Measurements from ENCODE around the gene AMPD2. TPM values are rescaled to one million over a fixed set of nuclear protein-coding genes. Genes with fewer than 3 reads are reported as not detected.

Gene AMPD2
- total RNA-seq, 1 donor from 2014 or later, result 91.6 TPM

- peak; percentile 66 for DNase-seq (ENCODE audit: low spot score, unreplicated experiment)
- peak overlapping the region; percentile 94 for H3K27ac Mint-ChIP-seq
- H3K27me3 Mint-ChIP-seq, result peaks cover 6% of the 10 kb centered on the region
- H3K36me3 Mint-ChIP-seq (ENCODE audit: insufficient read depth), result no peaks in the 10 kb centered on the region
- H3K9me3 Mint-ChIP-seq (ENCODE audit: low read depth), result no peaks in the 10 kb centered on the region
- TF ChIP-seq CTCF (IDR thresholded peaks at IDR 0.05; ENCODE audit: unreplicated experiment), result no peak
- H3K4me1 Mint-ChIP-seq (ENCODE audit: low read depth), result peaks cover 35% of the 10 kb centered on the region
- H3K4me3 Mint-ChIP-seq (ENCODE audit: low read depth), result peak overlapping the region; percentile 95
Observed at GRCh38 chr1:109620841-109621286, 1.2 kb downstream of the AMPD2 start.

GRCh38 chr1:109621379-109622136 lies 1.9 kb downstream of the AMPD2 start:
- H3K27me3 Mint-ChIP-seq, result peaks cover 3% of the 10 kb centered on the region
- TF ChIP-seq CTCF (IDR thresholded peaks at IDR 0.05; ENCODE audit: unreplicated experiment), result no peak
- no peak for DNase-seq (ENCODE audit: low spot score, unreplicated experiment)
- peak overlapping the region; percentile 95 for H3K4me3 Mint-ChIP-seq (ENCODE audit: low read depth)
- H3K9me3 Mint-ChIP-seq (ENCODE audit: low read depth), result no peaks in the 10 kb centered on the region
- H3K36me3 Mint-ChIP-seq (ENCODE audit: insufficient read depth), result no peaks in the 10 kb centered on the region
- peaks cover 30% of the 10 kb centered on the region for H3K4me1 Mint-ChIP-seq (ENCODE audit: low read depth)
- H3K27ac Mint-ChIP-seq, result no peak overlapping the region

- peak overlapping the region; percentile 95 for H3K4me3 Mint-ChIP-seq (ENCODE audit: low read depth)
- no peaks in the 10 kb centered on the region for H3K9me3 Mint-ChIP-seq (ENCODE audit: low read depth)
- H3K4me1 Mint-ChIP-seq (ENCODE audit: low read depth), result peaks cover 28% of the 10 kb centered on the region
- no peak overlapping the region for H3K27ac Mint-ChIP-seq
- no peaks in the 10 kb centered on the region for H3K27me3 Mint-ChIP-seq
- no peak for DNase-seq (ENCODE audit: low spot score, unreplicated experiment)
- no peaks in the 10 kb centered on the region for H3K36me3 Mint-ChIP-seq (ENCODE audit: insufficient read depth)
- no peak for TF ChIP-seq CTCF (IDR thresholded peaks at IDR 0.05; ENCODE audit: unreplicated experiment)
Observed at GRCh38 chr1:109622137-109622892, 2.7 kb downstream of the AMPD2 start.

GRCh38 chr1:109622895-109623294 lies 3.3 kb downstream of the AMPD2 start:
- no peak for DNase-seq (ENCODE audit: low spot score, unreplicated experiment)
- no peaks in the 10 kb centered on the region for H3K9me3 Mint-ChIP-seq (ENCODE audit: low read depth)
- H3K36me3 Mint-ChIP-seq (ENCODE audit: insufficient read depth), result peaks cover 2% of the 10 kb centered on the region
- no peak overlapping the region for H3K27ac Mint-ChIP-seq
- no peaks in the 10 kb centered on the region for H3K27me3 Mint-ChIP-seq
- peaks cover 26% of the 10 kb centered on the region for H3K4me1 Mint-ChIP-seq (ENCODE audit: low read depth)
- no peak overlapping the region for H3K4me3 Mint-ChIP-seq (ENCODE audit: low read depth)
- no peak for TF ChIP-seq CTCF (IDR thresholded peaks at IDR 0.05; ENCODE audit: unreplicated experiment)

GRCh38 chr1:109623601-109624161 lies 4.0 kb downstream of the AMPD2 start:
- H3K4me3 Mint-ChIP-seq (ENCODE audit: low read depth), result no peak overlapping the region
- peaks cover 21% of the 10 kb centered on the region for H3K4me1 Mint-ChIP-seq (ENCODE audit: low read depth)
- peaks cover 3% of the 10 kb centered on the region for H3K36me3 Mint-ChIP-seq (ENCODE audit: insufficient read depth)
- no peak overlapping the region for H3K27ac Mint-ChIP-seq
- no peak for DNase-seq (ENCODE audit: low spot score, unreplicated experiment)
- TF ChIP-seq CTCF (IDR thresholded peaks at IDR 0.05; ENCODE audit: unreplicated experiment), result no peak
- H3K27me3 Mint-ChIP-seq, result no peaks in the 10 kb centered on the region
- H3K9me3 Mint-ChIP-seq (ENCODE audit: low read depth), result no peaks in the 10 kb centered on the region
